HG03442 (cell line): ENCODE results near the gene KIDINS220.
A peak's percentile ranks its signal among the peaks of the same experiment; 100 is the strongest.

Source experiments
- ATAC-seq: cut with Tn5 transposase; IDR thresholded peaks from one replicate; pipeline ENCODE4 v1.9.1; 2021; ENCODE audit warnings: mild to moderate bottlenecking, moderate library complexity; ENCODE audit not compliant: unreplicated experiment

Gene KIDINS220

DNA sequence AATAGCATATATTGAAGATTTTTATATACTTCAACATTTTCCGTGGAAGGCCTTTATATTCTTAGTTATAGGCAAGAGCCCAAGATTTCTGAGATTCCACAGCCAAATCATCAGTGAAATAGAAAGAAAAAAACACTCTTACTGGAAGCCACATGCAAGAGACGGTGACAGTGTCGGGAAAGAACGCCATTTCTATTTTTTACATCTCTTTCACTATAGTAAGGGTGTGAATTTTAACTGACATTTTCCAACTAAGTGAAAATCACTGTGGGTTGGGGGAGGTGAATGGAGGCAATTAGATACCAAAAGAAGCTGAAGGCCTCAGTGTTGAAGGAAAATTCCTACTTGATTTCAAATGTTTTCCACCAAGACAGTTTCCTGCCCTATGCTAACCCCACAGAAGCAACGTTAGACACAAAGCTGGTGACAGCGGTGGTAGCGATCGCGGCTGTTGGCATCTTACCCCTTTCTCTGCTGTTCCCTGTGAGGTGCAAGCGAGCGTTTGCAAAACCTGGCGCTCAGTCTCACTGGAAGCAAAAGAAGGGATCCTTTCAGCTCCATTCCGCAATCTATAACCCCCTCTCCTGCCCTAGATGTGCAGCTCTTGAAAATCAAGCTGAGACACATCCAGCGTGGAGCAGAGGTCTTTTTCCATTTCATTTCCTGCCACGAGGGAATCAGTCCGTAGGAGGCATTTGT lies 135.6 kb downstream of the KIDINS220 start:
- ATAC-seq = no peak

DNA sequence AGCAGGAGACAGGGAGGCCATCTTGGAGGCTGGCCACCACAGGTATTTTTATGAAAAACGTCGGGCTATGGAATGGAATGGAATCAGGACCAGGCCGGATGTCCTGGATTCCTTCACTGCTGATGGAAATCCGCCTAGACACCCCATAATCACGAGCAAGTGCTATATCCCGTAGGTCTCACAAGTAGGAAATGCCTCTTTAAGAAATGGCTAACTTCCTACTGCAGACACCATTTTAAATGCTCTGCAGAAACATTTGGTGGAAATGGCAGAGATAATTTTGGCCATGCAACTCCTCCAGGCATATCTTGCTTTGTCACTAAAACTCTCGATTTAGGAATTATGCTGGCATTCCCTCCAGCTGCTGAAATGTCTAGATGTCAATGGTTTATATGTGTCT lies 137.6 kb downstream of the KIDINS220 start:
- ATAC-seq = no peak

DNA sequence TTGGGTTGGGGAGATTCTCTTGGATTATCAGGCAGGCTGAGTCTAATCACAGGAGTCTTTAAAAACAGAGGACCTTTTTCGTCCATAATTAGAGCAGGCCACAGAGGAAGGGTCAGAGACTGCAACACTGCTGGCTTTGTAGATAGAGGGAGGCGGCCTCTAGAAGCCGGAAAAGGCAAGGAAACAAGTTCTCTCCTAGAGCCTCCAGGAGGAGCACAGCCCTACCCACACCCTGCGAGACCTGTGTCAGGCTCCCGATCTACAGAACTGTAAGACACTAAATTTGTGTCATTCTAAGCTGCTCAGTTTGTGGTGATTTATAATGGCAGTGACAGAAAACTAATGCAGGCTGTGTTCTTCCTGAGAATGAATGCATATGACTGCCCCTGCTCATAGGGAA lies 140.2 kb downstream of the KIDINS220 start:
- no peak for ATAC-seq

DNA sequence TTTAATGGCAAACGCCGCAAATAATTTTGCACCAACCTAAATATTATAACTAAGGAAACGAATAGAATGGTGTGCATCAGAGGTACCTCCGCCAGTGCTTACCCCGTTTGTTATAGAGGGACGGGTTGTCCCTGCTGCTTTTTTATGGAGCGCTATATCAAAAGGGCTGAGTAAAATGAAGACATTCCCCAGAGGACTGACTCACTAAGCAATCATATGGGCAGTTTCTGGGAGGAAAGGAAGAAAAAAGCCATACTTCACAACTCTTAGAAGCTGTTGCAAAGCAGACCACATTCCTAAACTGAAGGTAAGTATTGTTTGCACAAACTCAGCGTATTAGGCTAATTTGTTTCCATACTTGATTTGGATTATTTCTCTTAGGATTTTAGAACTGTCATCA lies 142.7 kb downstream of the KIDINS220 start:
- ATAC-seq = no peak

DNA sequence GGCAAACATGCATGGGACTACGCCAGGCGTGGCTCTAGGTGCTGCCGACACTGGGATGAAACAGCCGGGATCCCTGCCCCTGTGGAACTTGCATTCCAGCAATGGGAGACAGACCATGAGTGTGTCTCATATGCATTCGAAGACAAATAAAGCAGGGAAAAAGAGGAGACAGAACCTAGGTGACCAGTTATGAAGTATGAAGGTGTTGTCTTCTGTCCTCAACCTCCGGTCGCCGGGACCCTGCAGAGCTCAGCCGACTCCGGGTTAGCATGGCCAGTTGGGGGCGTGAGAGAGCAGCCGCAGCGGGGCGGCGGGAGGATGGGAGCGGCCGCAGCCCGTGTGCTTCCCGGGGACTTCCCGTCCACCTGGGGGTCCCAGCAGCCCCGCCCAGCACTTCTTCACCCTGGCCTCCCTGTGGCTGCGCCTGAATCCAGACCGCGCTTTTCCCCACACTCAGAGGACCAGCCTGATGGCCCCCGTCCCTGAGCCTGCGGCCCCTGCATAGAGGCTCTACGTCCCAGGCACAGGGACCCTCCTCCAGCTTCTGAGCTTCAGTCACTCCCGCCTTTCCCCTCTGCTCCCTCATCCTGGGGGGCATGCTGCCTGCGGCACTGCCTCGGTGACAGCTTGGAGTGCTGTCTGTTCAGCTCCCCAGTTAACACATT lies 144.1 kb downstream of the KIDINS220 start:
- ATAC-seq = no peak

DNA sequence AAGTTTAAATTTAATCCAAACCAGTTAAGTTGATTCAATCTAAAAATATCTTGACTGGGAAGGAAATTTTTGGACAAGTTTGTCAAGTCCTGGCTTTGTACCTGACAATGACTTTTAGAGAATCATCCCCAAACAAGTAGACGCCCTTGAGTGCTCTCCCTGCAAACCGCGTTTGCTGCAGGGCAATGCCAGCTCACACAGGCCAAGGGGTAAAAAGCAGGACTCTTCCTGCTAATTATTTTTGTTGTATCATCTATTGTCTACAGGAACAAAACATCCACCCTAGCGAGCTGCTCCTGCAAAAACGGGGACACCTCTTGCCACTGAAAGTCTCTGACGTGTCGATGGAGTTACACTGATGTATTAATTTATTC lies 144.6 kb downstream of the KIDINS220 start:
- ATAC-seq = no peak

DNA sequence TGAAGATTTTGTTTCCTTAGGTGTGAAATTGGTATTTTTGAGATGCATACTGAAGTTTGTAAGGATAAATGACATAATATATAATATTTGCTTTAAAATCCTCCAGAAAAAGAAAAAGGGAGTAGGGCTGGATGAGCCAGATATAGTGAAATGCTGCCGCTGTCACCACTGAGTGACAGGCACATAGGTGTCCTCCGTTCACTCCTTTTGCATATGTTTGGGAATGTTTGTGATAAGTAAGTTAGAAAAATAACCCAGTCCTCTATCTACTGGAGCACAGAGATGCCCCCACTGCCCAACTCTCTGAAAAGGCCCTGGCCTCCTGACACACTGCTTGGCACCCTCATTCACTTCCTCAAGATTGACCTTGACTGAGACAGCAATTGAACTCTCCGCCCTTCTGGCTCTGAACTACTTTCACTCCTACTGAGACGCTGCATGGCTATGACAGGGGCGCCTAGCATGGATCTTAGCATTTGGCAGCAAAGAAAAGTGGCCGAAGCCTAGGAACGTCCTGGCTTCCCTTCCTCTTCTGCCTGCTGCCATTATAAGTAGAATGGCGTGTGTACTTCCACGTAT lies 145.5 kb downstream of the KIDINS220 start:
- ATAC-seq = no peak

DNA sequence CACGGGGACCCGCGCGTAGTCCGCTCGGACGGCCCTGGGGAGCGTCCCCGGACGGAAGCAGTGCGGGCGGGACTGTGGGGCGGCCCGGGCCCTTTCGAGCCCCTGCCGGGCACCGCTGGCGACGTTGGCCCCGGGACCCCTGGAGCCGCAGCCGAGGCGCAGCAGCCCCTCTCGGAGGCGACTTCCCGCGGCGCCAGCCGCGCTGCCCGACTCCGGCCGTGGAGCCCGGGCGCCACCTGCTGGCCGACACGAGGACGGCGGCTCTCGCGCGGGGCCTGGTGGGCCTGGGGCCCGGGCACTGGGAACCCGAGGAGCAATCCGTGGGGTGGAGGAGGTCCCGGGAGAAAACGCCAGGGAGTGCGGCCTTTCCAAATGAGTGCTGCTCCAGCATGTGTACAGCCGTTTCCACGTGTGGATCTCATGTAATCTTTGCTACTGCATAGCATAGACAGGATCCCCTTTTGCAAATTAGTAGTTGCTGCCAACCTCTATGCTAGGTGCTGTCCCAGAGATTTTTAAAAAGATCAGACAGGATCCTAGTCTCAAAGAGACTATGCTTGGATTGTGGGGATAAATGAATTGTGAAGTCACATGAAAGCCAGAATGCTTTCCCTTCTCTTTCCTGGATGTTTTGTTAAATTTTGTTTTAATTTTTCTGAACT lies 151.6 kb downstream of the KIDINS220 start:
- ATAC-seq = no peak

DNA sequence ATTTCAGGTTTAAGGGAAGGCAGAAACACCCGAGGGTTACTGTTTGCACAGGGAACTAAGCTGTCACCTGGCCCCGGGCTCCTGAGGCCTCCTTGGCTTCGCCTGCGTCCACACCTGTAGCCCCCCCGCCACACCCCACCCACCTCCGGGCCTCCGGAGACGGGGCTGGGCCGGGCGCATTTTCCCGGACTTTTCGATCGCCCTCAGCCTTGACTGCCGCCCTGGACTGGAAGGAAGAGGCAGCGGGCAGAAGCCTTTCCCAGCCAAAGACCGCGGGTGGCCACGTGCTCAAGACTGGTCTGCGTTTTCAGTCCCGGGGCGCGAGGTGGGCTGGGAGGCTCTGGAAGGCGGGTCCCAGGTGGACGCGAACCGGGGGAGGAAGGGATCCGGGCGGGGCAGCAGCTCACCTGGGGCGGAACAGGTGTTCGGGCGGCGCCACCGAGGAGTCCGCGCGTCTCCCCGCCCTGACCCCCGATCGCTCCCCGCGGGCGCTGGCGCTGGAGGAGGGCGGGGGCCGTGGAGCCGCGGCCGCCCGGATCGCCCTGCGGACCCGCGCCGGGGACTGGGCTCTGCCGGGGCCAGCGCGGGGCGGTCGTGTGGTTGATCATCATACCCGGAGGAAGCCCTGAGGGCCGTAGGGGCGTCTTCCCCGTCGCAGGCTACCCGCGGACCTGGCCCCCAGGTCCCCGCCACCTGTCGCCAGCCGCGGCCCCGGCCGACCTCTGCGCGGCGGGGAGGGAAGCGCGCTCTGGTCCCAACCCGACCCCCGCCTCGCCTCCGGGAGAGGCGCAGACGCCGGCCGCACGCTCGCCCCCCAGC lies 152.3 kb downstream of the KIDINS220 start:
- ATAC-seq = no peak

DNA sequence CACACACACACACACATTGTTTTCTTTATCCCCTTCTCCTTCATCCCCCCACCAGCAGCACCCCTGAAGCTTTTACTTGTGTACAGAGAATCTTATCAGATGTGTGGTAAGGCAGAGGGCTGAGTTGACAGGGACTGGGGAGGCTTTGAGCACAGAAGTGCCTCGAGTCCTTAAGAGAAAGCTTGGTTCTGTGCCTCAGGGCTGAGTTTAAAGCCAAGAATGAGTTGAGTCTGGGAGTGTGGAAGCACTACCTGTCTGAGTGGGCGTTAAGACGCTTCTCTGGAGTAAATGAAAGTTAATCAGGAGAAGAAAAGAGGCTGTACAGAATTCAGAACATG lies 152.9 kb downstream of the KIDINS220 start:
- ATAC-seq = no peak

DNA sequence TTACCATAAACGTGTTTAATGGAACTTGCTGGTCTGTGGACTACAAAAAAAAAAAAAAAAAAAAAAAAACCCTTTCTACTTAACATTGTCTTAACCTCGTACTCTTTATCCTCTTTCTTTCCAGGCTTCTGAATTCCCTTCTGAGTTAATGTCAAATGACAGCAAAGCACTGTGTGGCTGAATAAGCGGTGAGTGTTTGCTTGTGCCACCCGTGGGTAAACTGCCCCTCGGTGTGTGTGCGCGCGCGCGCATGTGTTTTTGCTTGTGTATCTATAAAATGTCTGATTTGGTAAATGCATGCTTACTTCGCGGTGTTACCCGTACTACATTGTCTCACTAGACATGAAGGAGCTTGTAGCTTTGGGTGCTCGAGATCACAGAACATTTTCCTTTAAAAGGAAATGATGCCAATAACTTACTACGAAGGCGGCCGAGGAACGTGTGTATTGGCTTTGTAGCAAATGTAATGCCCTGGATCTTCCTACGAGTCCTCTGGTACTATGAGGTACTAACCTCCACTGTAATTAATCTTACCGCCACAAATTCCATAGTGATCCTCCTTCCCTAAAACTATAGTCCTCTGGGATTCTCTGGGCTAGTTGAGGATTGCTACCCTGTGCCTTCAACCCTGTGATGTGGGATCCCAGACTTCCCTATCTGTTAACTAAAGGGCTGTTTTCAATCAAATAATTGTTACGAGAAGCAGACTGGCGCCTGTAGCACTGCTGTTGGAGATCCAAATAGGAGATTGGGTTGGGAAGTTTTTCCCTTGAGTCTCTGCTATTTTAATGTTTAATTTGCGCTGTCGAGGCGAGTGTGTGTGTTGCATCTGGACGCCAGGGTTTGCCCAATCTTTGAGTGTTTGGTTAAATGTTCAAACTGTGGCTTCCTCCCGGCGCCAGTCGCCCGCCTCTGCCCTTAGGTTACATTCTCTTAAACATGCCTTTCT lies 154.4 kb downstream of the KIDINS220 start:
- ATAC-seq = no peak

DNA sequence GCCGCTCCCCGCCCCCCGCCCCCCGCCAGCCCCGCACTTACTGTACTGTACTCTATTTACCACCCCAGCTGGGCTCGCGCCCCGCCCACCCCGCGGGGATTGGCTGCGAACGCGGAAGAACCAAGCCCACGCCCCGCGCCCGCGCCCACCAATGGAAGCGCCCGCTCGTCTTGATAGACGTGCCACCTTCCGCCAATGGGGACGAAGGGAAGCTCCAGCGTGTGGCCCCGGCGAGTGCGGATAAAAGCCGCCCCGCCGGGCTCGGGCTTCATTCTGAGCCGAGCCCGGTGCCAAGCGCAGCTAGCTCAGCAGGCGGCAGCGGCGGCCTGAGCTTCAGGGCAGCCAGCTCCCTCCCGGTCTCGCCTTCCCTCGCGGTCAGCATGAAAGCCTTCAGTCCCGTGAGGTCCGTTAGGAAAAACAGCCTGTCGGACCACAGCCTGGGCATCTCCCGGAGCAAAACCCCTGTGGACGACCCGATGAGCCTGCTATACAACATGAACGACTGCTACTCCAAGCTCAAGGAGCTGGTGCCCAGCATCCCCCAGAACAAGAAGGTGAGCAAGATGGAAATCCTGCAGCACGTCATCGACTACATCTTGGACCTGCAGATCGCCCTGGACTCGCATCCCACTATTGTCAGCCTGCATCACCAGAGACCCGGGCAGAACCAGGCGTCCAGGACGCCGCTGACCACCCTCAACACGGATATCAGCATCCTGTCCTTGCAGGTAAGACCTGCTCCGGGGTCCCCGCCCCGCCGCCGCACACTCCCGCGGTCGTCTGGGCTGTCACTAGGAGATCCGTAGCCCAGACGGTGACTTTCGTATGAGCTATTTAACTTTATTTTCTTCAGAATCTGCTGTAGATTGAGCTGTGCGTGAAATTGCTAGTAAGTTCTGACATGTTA lies 155.4 kb downstream of the KIDINS220 start, which contains the start of gene ID2:
Gene ID2, plus strand, starts transcription at position 271 of the 907 bp plus-strand sequence. Its CDS starts 110 bp downstream, at position 381.
- peak; percentile 66 for ATAC-seq

DNA sequence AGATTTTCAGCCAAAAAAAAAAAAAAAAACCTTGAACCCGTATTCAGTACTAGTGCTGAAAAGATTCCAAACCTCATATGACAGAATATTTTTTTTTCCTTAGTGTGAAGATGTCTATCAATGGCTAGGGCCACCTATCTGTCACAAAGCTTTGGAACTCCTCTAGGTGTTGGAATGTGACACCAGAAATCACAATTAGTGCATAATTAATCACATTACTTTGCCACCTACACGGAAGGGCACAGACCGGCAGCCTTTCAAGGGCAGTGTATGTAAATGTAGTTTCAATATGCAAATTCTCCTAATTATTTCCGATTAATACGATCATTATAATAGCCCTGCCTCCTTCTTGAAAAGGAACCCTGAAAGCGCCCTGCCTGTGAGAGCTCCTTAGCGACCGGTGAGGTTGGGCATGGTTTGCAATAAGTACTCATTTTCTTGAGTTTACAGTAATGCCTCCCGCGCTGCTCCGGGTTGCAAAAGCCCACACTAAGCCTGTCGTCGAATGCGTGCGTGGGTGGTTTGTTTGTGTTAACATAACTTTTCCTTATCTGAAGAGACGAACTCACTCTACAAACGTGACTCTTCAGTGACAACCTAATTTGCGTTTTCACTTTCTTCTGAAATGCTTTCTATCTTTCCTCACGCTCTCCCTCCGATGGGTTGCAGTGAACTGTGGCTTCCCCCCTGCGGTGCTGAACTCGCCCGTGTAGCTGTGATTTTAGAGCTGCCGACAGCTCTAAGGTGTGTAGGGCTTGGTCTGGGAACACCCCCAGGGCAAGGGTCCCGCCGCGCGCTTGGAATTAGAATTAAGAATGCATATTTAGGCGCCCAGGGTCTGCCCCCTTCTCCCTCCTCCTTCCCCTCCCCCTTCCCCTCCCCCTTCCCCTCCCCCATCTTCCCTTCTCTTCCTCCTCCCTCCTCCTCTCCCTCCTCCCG lies 156.3 kb downstream of the KIDINS220 start:
- no peak for ATAC-seq

DNA sequence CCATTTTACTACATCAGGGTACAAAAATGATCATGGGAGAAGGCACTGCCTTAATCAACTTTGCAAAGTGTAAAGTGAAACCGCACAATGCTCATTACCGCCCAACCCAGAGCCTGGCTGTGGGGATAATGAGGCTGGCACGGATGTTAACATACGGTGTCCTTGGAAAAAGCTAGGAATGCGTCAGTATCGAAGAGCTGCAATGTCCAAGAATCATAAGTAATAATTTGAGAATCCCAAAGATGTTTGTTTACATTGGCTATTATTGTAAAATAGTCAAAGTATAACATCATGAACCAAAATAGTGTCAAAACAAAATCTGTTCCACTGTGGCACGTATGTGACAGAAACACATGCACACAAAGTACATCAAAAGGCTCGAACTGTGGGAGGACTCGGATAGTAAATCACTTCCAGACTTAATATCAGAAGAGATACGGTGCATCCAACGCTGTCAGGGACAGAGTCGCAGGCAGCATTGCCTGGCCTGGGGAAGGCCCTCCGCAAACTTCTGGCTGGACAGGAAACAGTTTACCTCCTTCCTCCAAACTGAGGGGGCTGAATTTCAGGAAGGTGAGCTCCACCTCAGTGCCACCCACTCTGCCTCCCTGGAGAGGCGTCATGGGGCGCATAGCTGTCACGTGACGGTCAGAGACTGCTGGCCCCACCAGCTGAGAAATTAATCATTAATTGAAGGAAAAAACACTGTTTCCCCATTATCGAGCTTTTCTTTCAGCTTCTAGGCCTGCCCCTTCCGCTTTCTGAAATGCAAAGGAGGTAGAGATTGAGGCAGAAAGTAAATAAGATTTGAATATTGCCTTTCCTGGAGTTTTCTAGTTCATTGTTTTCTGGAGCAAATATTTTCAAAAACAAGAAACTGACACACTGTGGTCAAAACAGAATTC lies 157.3 kb downstream of the KIDINS220 start:
- ATAC-seq = no peak

DNA sequence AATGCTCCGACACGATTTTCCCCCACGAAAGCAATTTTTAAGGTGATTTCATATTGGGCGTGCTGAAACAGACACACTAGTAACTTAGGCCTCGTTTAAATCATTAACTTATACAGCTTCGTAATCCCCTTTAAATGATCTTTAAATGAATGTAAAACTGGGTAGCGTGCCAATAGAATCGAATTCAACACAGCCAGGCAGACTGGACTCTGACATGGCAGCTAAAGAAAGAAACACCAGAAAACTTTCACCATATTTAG lies 157.9 kb downstream of the KIDINS220 start:
- no peak for ATAC-seq
